Liver (tissue), 9 donors: ENCODE data around the gene MYO9A. TPM values are rescaled to one million over a fixed set of nuclear protein-coding genes. Genes with fewer than 3 reads are reported as not detected.

Experiments used
- DNase-seq: peaks from one replicate; pipeline ENCODE4 v3.0.0-alpha.2; 2017; ENCODE audit warnings: low spot score
- H3K27ac ChIP-seq, 2 donors: one replicate each; pipeline ENCODE4 v1.7.0; 2013; ENCODE audit warnings: inconsistent platforms in 2 of 2, low read length in 2 of 2, control low read depth in 1 of 2, low read depth in 1 of 2, mild to moderate bottlenecking in 1 of 2
- H3K27me3 ChIP-seq, 4 donors: one replicate each; pipeline versions ENCODE4 v1.6.1 to v1.7.0; 2013; ENCODE audit warnings: low read length in 3 of 4, inconsistent platforms in 1 of 4, mild to moderate bottlenecking in 1 of 4, moderate library complexity in 1 of 4; ENCODE audit not compliant: control insufficient read depth in 4 of 4, insufficient read depth in 4 of 4
- H3K36me3 ChIP-seq, 4 donors: one replicate each; pipeline versions ENCODE4 v1.6.1 to v1.7.0; 2013; ENCODE audit warnings: low read length in 3 of 4, mild to moderate bottlenecking in 3 of 4, low read depth in 1 of 4, moderate library complexity in 1 of 4; ENCODE audit not compliant: control insufficient read depth in 4 of 4, insufficient read depth in 3 of 4
- H3K4me1 ChIP-seq, 4 donors: one replicate each; pipeline versions ENCODE4 v1.6.1 to v1.7.0; 2013; ENCODE audit warnings: low read length in 3 of 4, mild to moderate bottlenecking in 3 of 4, moderate library complexity in 1 of 4; ENCODE audit not compliant: control insufficient read depth in 4 of 4, insufficient read depth in 4 of 4
- H3K4me3 ChIP-seq, 3 donors: one replicate each; pipeline versions ENCODE4 v1.6.1 to v1.7.0; 2013; ENCODE audit warnings: low read length in 3 of 3, control low read depth in 1 of 3, low read depth in 1 of 3, mild to moderate bottlenecking in 1 of 3
- H3K9ac ChIP-seq, 2 donors: one replicate each; pipeline ENCODE4 v1.7.0; 2013; ENCODE audit warnings: low read length in 2 of 2, mild to moderate bottlenecking in 2 of 2, moderate library complexity in 2 of 2, control low read depth in 1 of 2, low read depth in 1 of 2
- H3K9me3 ChIP-seq, 4 donors: one replicate each; pipeline versions ENCODE4 v1.6.1 to v1.7.0; 2013; ENCODE audit warnings: low read length in 3 of 4; ENCODE audit not compliant: control insufficient read depth in 4 of 4
- EGR1 ChIP-seq, 2 donors: IDR thresholded peaks; 2 replicates each; pipeline ENCODE4 v1.6.1; 2016 to 2018; ENCODE audit warnings: antibody characterized with exemption in 2 of 2, low read depth in 2 of 2
- FOXA1 ChIP-seq: IDR thresholded peaks from 2 replicates; pipeline ENCODE4 v1.6.1; 2016; ENCODE audit warnings: antibody characterized with exemption
- FOXA2 ChIP-seq: IDR thresholded peaks from 2 replicates; pipeline ENCODE4 v1.6.1; 2016; ENCODE audit warnings: antibody characterized with exemption
- GABPA ChIP-seq, 2 donors: IDR thresholded peaks in 1 of 2; conservative IDR thresholded peaks in 1 of 2; 2 replicates each; pipeline ENCODE4 v1.6.1; 2016; ENCODE audit warnings: antibody characterized with exemption in 2 of 2, mild to moderate bottlenecking in 1 of 2, moderate library complexity in 1 of 2
- HNF4A ChIP-seq, 2 donors: conservative IDR thresholded peaks; 2 replicates each; pipeline ENCODE4 v1.6.1; 2016; ENCODE audit warnings: antibody characterized with exemption in 2 of 2, mild to moderate bottlenecking in 2 of 2
- HNF4G ChIP-seq: IDR thresholded peaks from 2 replicates; pipeline ENCODE4 v1.6.1; 2016; ENCODE audit warnings: antibody characterized with exemption
- JUND ChIP-seq, 2 donors: IDR thresholded peaks; 2 replicates each; pipeline ENCODE4 v1.6.1; 2016; ENCODE audit warnings: antibody characterized with exemption in 2 of 2
- MAX ChIP-seq: IDR thresholded peaks from 2 replicates; pipeline ENCODE4 v1.6.1; 2016; ENCODE audit warnings: antibody characterized with exemption
- NR2F2 ChIP-seq: IDR thresholded peaks from 2 replicates; pipeline ENCODE4 v1.6.1; 2016; ENCODE audit warnings: antibody characterized with exemption
- RAD21 ChIP-seq, 2 donors: IDR thresholded peaks; 2 replicates each; pipeline ENCODE4 v1.6.1; 2016; ENCODE audit warnings: antibody characterized with exemption in 2 of 2, mild to moderate bottlenecking in 2 of 2
- RXRA ChIP-seq, 2 donors: IDR thresholded peaks; 2 replicates each; pipeline ENCODE4 v1.6.1; 2017 to 2018; ENCODE audit warnings: antibody characterized with exemption in 2 of 2, mild to moderate bottlenecking in 1 of 2
- SP1 ChIP-seq: IDR thresholded peaks from 2 replicates; pipeline ENCODE4 v1.6.1; 2018; ENCODE audit warnings: antibody characterized with exemption, mild to moderate bottlenecking
- TAF1 ChIP-seq: conservative IDR thresholded peaks from 2 replicates; pipeline ENCODE4 v1.6.1; 2016; ENCODE audit warnings: antibody characterized with exemption, mild to moderate bottlenecking
- YY1 ChIP-seq: IDR thresholded peaks from 2 replicates; pipeline ENCODE4 v1.6.1; 2016; ENCODE audit warnings: antibody characterized with exemption, mild to moderate bottlenecking
- WGBS: extraction: QIAGEN DNeasy Blood & Tissue Kit; methylation state at CpG from one replicate; pipeline ENCODE4 v1.1.7; 2013; 5-methylcytosine and 5-hydroxymethylcytosine counted together
- polyA plus RNA-seq, 2 donors: library from polyadenylated mRNA; stranded (reverse) in 1 of 2; unstranded in 1 of 2; fragments of 200-250 nt in 1 of 2; fragments of >200 nt in 1 of 2; fragmentation: Nextera tagmentation in 1 of 2; extraction: Ambion mirVana in 1 of 2; gene quantifications; one replicate each; pipeline versions ENCODE4 v1.2.1 to v1.2.3, GENCODE V29; 2013 to 2015
- total RNA-seq, 2 donors: library from RNA; depleted of rRNA; stranded (reverse); fragments of >200 nt; gene quantifications; one replicate each; pipeline ENCODE4 v1.2.3, GENCODE V29; 2014
- TF ChIP-seq, protein P1 (sequence below): IDR thresholded peaks from 2 replicates; pipeline ENCODE4 v1.6.1; 2016; ENCODE audit warnings: antibody characterized with exemption, mild to moderate bottlenecking
- TF ChIP-seq, protein P2 (sequence below): fragments of 150-350 bp; IDR thresholded peaks from 2 replicates; pipeline ENCODE4 v1.5.1; 2017; ENCODE audit warnings: improper control_type of control experiment, low read depth, low read length; ENCODE audit not compliant: missing input control
- TF ChIP-seq, protein P3 (sequence below): IDR thresholded peaks from 2 replicates; pipeline ENCODE4 v1.6.1; 2016; ENCODE audit warnings: antibody characterized with exemption
- TF ChIP-seq, protein P4 (sequence below): IDR thresholded peaks from 2 replicates; pipeline ENCODE4 v1.6.1; 2016; ENCODE audit warnings: antibody characterized with exemption
- donor health status: healthy.
- donor health status: healthy.
- donor health status: healthy.
- donor health status: healthy.
- donor health status: healthy.

Gene MYO9A
- total and polyA plus RNA-seq, 4 donors, result 1.4 to 14.9 (median 8.4) TPM

DNA sequence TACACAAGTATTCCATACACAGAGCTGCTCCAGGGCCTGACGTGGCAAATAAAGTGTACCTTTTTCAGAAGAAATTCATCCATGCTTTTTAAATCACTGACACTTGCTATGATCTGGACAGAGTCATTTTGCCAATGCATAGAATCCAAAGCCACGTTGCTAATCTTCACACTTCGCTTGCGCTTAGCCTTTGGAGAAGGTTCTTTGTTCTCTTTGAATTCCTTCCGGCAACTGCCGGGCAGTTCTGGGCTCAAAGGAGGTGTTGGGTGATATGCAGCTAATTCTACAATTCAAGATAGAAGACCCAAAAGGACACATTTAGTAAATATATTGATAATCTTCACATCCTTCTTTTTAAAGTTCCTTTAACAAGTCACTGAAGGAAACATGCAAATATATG, 237.7 kb downstream of the MYO9A start:
- DNase-seq, result no peak
- no peaks in the 10 kb centered on the region for H3K4me1 ChIP-seq
- H3K9me3 ChIP-seq, result no peaks in the 10 kb centered on the region
- no peak overlapping the region for H3K4me3 ChIP-seq
- H3K27me3 ChIP-seq, result no peaks in the 10 kb centered on the region
- 94% methylated on average over 6 of the region's 6 CpGs for WGBS
- H3K9ac ChIP-seq, result no peak overlapping the region
- peaks cover 2 to 20% (median 8%) of the 10 kb centered on the region in 4 donors for H3K36me3 ChIP-seq
- H3K27ac ChIP-seq, result no peak overlapping the region
- TF ChIP-seq SP1 (no peak), HNF4G (no peak), TAF1 (no peak), EGR1 (IDR thresholded peaks at IDR 0.05; ENCODE audit: low read depth in 2 of 2) (no peak), GABPA (IDR thresholded peaks at IDR 0.05 in 1 of 2, conservative IDR thresholded peaks at IDR 0.05 in 1 of 2) (no peak), HNF4A (conservative IDR thresholded peaks at IDR 0.05) (no peak), NR2F2 (no peak), FOXA1 (no peak), RAD21 (IDR thresholded peaks at IDR 0.05) (no peak), YY1 (no peak), MAX (no peak), RXRA (IDR thresholded peaks at IDR 0.05) (no peak), FOXA2 (no peak), JUND (IDR thresholded peaks at IDR 0.05) (no peak)
- TF ChIP-seq, protein P1, sequence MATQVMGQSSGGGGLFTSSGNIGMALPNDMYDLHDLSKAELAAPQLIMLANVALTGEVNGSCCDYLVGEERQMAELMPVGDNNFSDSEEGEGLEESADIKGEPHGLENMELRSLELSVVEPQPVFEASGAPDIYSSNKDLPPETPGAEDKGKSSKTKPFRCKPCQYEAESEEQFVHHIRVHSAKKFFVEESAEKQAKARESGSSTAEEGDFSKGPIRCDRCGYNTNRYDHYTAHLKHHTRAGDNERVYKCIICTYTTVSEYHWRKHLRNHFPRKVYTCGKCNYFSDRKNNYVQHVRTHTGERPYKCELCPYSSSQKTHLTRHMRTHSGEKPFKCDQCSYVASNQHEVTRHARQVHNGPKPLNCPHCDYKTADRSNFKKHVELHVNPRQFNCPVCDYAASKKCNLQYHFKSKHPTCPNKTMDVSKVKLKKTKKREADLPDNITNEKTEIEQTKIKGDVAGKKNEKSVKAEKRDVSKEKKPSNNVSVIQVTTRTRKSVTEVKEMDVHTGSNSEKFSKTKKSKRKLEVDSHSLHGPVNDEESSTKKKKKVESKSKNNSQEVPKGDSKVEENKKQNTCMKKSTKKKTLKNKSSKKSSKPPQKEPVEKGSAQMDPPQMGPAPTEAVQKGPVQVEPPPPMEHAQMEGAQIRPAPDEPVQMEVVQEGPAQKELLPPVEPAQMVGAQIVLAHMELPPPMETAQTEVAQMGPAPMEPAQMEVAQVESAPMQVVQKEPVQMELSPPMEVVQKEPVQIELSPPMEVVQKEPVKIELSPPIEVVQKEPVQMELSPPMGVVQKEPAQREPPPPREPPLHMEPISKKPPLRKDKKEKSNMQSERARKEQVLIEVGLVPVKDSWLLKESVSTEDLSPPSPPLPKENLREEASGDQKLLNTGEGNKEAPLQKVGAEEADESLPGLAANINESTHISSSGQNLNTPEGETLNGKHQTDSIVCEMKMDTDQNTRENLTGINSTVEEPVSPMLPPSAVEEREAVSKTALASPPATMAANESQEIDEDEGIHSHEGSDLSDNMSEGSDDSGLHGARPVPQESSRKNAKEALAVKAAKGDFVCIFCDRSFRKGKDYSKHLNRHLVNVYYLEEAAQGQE, result no peak
- TF ChIP-seq, protein P2, sequence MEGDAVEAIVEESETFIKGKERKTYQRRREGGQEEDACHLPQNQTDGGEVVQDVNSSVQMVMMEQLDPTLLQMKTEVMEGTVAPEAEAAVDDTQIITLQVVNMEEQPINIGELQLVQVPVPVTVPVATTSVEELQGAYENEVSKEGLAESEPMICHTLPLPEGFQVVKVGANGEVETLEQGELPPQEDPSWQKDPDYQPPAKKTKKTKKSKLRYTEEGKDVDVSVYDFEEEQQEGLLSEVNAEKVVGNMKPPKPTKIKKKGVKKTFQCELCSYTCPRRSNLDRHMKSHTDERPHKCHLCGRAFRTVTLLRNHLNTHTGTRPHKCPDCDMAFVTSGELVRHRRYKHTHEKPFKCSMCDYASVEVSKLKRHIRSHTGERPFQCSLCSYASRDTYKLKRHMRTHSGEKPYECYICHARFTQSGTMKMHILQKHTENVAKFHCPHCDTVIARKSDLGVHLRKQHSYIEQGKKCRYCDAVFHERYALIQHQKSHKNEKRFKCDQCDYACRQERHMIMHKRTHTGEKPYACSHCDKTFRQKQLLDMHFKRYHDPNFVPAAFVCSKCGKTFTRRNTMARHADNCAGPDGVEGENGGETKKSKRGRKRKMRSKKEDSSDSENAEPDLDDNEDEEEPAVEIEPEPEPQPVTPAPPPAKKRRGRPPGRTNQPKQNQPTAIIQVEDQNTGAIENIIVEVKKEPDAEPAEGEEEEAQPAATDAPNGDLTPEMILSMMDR, result no peak
- TF ChIP-seq, protein P3, sequence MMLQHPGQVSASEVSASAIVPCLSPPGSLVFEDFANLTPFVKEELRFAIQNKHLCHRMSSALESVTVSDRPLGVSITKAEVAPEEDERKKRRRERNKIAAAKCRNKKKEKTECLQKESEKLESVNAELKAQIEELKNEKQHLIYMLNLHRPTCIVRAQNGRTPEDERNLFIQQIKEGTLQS, result no peak
- TF ChIP-seq, protein P4, sequence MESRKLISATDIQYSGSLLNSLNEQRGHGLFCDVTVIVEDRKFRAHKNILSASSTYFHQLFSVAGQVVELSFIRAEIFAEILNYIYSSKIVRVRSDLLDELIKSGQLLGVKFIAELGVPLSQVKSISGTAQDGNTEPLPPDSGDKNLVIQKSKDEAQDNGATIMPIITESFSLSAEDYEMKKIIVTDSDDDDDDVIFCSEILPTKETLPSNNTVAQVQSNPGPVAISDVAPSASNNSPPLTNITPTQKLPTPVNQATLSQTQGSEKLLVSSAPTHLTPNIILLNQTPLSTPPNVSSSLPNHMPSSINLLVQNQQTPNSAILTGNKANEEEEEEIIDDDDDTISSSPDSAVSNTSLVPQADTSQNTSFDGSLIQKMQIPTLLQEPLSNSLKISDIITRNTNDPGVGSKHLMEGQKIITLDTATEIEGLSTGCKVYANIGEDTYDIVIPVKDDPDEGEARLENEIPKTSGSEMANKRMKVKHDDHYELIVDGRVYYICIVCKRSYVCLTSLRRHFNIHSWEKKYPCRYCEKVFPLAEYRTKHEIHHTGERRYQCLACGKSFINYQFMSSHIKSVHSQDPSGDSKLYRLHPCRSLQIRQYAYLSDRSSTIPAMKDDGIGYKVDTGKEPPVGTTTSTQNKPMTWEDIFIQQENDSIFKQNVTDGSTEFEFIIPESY, result no peak

DNA sequence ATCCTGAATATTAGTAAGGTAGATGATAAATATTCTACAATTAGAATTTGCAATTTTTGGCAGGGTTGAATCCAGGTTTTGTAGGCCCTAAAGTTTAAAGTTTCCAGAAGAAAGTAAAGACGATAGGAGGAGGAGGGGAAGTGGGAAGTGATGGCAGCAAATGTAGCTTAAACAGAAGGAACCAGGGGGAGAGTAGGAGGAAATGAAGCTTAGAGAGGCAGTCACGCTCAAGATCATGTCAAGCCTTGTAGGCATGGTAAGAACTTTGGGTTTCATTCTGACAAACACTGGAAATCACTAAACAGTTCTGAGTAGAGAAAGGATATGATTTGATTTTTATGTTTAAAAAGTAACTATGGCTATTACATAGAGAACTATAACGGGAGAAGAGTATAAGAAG, 243.7 kb downstream of the MYO9A start:
- no peaks in the 10 kb centered on the region for H3K4me1 ChIP-seq
- no peaks in the 10 kb centered on the region for H3K9me3 ChIP-seq
- peaks cover 0 to 6% (median 0%) of the 10 kb centered on the region in 4 donors for H3K36me3 ChIP-seq
- 96% methylated on average over 3 of the region's 3 CpGs for WGBS
- no peak overlapping the region for H3K27ac ChIP-seq
- no peak for DNase-seq
- no peak overlapping the region for H3K9ac ChIP-seq
- no peaks in the 10 kb centered on the region for H3K27me3 ChIP-seq
- H3K4me3 ChIP-seq, result no peak overlapping the region
- TF ChIP-seq TAF1 (no peak), MAX (no peak), SP1 (no peak), RXRA (IDR thresholded peaks at IDR 0.05) (no peak), RAD21 (IDR thresholded peaks at IDR 0.05) (no peak), JUND (IDR thresholded peaks at IDR 0.05) (no peak), FOXA1 (no peak)
- TF ChIP-seq, protein P1, result no peak
- TF ChIP-seq, protein P2, result no peak
